HG02852 (cell line): ENCODE results near the gene COL6A5.
"Not testable (repeated sequence)": the region's sequence is repeated elsewhere in the genome, so short reads cannot be mapped to it uniquely, and the experiment has no call there.

Source experiments
- ATAC-seq: cut with Tn5 transposase; IDR thresholded peaks from one replicate; pipeline ENCODE4 v1.9.1; 2021; ENCODE audit warnings: mild to moderate bottlenecking, moderate library complexity; ENCODE audit not compliant: unreplicated experiment

The COL6A5 gene

DNA sequence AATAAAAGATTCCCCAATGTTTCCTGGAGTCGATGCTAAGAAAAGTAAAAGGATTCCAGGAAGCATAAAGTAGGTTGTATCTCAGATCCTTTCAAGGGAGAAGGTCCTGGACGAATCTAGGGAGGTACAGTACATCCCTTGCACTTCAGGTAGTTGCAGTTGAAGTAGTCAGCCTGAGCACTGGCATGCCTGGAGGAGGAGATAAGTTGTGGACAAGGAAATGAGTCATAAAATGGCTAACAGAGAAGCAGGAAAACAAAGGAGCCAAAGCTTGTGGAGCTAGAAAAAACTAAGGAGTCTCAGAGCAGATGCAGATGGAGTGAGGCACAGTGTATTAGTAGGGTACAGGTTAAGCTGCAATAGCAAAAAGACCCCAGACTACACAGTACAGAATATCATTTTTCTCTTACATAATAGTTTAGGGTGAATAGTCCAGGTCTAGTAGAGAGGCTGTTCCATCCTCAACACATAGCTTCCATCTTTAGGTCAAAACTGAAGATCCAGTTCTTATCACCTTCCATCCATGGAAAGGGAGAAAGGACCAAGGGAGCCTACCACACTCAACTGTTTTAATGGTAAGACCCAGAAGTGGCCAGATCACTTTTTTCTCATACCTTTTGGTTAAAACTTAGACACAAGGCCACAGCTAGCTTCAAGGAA, 41.3 kb downstream of the COL6A5 start:
- no peak for ATAC-seq

DNA sequence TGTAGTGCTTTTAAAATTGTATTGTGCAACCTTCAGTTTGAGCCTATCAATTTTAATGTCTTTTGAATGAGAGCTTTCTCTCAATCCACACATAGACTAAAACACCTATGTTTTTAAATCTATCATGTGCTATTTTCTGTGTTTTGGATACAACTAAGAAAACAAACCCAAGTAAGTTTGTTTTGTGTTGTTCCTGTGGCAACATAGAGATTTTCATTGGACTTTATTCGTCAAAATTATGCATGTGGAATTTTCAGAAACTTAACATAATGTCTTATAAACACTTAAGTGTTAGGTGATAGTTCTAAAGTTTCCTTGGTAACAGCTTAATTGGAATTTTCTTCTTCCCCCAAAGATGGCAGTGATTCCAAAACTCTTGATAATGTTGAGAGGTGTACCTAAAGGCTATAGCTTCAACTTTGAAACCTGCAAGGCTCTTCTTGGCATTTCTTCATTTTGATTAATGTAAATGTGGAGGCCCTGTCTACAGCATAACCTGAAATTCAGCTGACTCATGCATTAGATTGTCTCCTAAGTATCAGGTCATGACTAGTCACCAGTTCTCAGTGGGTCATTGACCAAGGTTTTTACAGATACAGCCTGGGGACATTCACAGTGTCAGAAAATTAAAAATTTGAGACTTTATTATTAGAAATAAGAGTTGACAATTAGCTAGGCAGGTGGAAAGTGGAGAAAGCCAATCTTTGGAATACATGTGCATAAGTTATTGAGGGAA, 44.4 kb downstream of the COL6A5 start:
- no peak for ATAC-seq

DNA sequence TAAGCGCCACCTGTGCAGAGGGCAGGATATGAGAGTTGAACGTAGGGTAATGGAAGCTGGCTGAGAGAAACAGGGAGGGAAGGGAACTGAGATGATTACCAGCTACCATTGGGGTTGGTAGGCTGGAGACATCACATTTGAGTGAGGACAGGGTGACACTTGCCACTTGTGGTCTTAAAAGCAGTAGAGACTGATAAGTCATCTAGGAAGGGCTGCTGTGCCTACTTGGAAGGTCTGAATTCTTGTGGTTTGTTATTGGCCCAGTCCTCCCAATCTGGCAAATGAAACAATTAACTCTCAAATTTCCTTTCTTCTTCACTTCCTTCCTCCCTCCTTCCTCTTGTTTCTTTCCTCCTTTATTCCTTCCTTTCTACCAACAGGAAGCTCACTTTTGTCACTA, 46.8 kb downstream of the COL6A5 start:
- no peak for ATAC-seq

DNA sequence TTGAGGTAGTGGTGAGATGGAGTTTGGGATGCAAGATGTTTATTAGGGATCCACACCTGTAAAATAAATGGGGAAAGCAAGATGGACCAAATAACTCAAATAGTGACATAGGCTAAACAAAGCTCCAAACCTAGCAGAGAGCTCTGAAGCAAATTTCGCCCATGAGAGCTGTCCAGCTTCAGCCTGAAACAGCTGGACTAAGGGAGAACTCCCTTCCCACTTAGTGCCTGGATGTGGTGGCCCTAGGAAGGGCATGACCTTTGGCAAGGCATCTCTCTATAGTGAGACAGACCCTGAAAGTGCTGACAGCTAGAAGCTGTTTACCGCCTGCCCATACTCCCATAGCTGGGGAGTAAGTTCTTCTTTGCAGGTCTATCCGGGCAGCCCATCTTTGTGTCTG, 48.1 kb downstream of the COL6A5 start:
- no peak for ATAC-seq

DNA sequence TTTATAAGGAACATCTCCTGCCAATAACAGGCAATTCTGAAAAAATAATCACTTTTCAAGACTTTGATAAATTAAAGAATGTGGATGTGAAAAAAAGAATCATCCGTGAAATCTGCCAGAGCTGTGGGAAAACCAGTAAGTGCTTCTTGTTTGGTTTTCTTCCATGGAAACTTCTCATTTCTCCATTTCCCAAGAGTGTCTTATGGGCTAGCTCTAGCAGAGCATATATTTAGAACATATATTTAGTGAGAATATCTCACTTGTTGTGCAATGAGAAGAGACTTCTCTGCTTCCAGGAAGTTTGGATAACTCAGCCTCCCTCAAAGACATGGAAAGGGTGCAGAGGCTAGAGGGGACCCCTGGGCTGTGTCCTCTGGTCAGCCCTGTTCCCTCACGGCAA, 49.9 kb downstream of the COL6A5 start:
- no peak for ATAC-seq

DNA sequence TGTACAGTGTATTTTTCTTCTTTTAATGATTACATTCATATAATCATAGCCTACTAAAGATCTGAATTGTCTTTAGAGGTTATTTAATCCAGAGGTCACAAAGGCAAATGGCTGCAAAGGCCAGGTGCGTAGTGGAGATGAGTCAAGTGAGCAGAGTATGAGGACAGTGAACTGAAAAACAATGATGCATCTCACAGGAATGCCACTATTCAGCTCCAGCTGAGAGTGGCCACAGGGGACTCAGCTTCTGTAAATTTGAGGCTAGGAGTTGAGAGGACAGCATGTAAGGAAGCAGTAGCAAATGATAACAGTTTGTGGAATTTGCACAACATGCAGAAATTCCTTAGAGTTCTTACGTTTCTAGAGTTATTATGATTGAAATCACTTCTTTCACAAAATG, 50.4 kb downstream of the COL6A5 start:
- ATAC-seq: no peak

DNA sequence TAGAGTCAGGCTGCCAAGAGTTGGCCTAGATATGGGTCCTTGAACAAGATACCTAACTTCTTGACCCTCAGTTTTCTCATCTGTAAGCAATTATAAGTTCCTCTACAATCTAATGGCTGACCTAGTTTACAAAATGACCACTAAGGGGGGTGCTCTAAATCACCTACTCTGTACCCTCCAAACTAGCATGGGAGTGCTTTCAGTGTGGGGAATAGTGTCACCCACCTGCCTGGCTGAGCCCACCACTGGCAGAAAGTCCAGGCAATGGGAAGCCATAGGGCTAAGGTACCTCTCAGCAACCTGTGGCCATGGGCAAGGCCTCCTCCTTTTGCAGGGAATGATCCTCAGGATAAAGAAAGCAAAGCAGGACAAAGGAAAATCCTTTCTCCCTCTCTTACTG, 58.9 kb downstream of the COL6A5 start:
- no peak for ATAC-seq

DNA sequence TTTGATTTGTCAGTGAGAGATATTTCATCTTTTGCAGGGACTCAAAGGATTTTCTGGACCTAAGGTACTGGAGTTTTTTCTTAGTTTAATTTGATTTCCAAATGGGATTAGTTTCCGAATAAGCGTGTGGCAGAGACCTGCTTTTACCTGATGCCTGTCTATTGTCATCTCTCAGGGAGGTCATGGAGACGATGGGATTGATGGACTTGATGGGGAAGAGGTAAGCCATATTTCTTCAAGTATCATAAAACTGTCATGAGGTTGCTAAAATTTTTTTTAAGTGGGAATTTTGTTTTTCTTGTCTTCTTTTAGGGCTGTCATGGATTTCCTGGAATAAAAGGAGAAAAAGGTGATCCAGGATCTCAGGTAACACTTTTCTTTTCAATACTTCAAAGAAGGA, 60.5 kb downstream of the COL6A5 start:
- no peak for ATAC-seq

DNA sequence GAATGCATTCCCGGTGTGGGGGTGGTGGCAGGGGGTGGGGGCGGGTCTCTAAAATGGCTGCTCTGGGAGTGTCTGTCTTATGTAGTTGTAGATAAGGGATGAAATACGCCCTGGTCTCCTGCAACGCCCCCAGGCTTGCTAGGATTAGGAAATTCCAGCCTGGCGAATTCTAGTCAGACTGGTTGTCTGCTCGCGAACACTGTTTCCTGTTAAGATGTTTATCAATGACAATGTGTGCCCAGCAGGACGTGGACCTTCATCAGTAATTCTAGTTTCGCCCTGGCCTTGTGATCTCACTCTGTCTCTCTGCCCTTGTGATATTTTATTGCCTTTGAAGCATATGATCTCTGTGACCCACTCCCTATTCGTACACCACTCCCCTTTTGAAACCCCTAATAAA, 62.8 kb downstream of the COL6A5 start:
- not testable (repeated sequence) for ATAC-seq

DNA sequence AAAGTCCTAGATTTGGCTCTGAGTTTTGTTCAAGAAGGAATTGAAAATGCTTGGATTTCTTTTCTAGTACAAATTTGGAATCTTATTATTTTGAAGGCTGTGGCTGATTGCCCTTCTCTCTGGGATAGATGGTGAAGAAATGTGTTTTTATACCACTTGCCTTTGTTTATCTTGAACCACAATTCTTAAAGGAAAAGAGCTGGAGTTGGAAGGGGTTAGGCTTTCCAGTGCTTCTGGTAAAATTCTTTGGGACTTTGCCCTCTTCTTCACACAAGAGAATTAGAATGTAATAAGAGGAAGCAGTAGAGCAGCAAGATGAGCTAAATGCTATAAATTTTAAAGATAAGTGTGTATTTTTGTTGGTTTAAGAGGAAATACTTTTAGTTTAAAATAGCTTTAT, 65.8 kb downstream of the COL6A5 start:
- ATAC-seq: no peak

DNA sequence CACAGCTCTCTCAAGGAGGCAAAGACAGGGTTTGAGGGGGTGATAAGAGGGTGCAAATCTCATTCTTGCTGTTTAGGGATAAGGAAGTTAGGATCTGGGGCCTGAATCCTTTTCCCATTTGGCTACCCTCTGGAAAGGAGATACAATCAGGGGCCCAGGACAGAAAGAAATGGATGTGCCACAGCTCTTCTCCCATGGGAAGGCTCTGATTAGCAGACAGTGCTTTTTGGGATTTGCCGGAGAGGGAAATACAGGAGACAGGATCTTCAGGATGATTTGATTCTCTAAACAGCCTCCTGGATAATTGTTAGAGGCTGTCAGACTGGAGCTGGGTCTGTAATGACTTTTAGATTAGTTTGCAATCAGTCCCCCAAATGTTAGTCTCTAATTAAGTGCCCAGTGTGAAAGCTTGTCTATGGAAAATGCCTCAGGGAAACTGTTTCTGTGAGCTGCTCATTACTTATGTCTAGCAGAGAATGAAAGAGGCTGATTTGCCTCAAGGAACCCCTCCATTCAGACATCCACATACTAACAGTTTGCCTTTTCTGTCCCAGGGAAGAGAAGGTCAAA, 67.6 kb downstream of the COL6A5 start:
- ATAC-seq: no peak

DNA sequence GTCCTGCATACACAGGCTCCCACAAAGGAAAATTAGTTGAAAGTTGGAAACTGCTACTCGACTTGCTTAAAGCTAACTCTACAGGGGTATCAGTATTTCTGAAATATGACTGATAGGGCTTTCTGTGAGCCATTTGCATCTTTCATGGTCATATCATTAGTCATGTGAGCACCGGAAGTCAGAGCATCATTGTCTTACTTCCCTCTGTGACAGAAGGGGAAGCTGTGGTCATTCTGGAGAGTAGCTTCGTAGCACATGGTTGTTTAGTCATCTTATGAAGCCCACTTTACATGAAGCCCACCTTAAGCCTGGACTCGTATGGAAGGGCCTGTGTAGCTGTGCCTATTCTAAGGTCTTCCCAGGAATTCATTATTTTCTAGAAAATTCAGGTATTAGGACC, 69.0 kb downstream of the COL6A5 start:
- ATAC-seq: no peak

DNA sequence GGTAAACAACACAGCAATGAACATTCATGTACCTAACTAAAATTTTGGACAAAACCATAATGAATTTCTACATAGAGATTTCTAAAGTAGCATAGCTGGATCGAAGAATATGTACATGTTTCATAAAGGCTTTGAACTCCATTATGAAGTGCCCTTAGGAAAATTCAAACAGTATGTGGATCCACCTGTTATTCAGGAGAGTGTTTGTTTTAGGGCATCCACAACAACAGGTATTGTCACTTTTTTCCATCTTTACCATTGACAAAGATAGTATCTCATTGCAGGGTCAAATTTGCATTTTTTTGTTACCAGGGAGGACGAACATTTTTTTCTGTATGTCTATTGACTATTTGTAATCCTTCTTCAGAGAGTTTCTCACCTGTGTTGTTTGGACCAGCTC, 75.0 kb downstream of the COL6A5 start:
- no peak for ATAC-seq

DNA sequence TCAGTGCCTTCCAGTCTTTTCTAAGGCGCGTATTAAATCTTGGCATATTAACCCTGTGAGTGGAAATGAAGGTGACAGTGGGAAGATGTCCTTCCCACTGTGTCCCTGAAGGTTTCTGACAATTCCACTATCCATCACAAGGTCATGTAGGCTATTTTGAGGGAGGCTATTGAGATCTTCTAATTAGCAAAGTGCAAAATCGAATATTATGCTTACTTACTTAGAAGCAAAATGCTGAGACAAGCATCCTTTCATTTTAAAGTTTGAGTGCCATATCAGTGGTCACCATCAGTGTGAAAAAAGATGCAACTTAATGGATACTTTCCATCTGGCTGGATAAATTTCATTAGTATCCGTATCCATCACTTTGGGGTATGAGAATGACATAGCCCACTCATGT, 77.6 kb downstream of the COL6A5 start:
- ATAC-seq: no peak

DNA sequence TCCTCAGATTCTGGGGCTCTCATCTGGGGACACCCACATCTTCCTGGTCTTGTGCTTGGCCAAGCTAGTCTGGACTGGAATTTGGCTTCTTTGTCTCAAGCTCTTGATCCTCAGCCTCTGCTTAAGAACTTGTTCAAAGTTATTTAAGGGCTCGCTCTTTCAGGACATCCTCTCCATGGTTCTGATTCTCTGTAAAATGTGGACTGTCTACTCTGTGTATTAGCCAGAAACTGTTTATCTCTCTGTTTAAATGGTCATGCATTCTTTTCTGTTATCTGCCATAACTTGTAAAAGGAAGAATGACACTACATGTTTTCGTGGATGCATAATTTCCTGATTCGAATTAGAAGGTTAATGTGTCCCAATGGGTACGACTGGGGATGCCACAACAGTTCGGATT, 79.4 kb downstream of the COL6A5 start:
- no peak for ATAC-seq

DNA sequence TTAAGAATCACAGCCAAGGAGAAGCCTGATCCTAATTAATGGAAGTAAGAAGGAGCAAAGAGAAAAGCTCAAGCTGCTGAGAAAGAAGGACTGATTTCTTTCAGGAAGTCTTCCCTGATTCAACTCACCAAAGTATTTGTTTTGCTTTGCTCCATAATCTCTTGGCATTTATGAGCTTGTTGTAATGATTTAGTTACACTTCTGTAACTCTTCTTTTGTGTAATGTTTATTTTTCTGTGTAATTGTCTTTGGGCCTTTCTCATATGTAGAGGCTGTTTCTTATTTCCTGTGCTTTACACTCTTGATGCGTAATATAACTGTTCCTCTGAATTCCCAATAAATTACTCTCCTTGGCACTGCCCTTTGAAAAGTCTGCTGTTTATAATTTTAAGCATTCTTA, 80.0 kb downstream of the COL6A5 start:
- no peak for ATAC-seq

DNA sequence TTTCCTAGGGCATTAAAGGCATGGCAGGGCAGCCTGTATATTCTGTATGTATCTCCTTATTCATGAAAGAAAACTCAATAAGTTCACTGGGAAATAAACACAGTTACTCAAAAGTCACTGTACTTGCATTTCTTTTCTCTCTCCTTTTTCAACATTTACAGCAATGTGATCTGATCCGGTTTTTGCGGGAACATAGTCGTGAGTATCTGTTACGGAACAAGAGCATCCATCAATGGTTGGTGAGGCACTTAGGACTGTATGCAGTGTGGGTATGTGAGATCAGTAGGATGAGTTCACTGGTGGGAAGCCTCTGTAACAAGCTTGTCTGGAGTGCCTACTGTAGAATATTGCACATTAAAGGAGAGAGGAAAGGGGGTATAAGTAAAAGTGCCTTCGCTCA, 80.7 kb downstream of the COL6A5 start:
- ATAC-seq: no peak

DNA sequence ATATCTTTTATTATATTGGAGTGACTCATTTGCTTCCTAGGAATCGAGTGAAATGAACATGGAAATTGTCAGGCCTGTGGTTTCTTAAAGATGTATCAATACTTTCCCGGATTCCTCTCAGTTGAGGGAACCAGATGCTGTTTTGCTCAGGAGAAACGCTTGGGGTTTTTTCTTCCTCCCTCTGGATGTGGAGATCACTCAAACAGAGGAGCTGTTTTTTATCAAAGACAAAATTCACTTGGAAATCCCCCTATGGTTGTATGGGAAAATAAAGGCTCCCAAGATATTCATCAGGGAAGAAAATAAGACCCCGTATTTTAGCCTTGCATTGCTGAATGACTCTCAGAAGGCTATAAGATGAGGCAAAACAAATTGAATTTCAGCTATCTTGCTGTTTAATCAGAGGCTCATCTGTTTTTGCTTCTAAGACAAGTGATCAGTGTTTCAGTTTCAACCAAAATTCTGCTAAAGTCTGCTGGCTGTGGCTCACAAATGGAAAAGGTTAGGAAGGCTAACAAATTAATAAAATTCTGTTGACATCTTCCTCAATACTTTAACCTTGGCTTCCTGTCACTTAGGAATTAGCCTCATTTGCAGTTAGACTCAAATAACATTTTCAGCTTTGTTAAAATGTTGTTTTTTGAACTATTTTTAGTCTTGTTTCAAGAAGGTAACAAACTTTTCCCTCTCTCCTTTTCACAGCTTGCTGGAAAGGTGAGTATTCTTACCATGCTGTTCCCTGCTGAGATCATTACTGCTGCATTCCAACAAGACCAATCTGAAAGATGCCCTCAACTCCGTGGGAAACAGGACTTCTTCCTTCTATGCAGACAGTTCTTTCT, 83.6 kb downstream of the COL6A5 start:
- no peak for ATAC-seq

DNA sequence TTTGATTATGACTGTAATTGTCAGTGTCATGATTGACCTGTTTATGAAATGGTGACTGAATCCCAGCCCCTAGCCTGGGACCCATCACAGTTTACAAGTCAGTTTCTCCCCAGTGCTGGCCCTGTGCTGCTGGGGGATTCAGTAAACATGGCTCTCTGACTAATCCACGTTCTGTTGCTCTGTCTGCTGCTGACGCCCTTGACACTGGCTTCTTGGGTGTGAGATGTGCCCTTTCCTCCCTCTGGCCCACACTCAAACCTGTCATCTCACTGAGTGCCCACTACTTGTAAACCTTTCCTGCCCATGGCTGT, 84.2 kb downstream of the COL6A5 start:
- no peak for ATAC-seq

DNA sequence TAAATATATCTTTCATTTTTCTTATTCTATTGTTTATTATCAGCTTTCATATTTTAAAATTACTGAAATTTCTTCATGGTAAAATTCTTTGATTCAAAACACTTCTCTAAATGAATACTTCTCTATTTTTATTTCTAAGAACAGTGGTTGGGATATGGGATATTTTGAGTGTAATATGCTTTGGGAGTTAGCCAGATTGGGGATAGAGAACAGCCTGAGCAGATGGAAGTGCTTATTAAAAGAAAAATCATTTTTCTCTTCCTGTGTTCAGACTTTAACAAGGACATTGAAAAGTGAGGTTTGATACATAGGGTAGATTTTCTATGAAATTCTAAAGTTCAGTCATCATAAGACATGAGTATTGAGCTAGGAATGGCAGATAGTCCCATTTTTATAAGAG, 84.8 kb downstream of the COL6A5 start:
- ATAC-seq: no peak

DNA sequence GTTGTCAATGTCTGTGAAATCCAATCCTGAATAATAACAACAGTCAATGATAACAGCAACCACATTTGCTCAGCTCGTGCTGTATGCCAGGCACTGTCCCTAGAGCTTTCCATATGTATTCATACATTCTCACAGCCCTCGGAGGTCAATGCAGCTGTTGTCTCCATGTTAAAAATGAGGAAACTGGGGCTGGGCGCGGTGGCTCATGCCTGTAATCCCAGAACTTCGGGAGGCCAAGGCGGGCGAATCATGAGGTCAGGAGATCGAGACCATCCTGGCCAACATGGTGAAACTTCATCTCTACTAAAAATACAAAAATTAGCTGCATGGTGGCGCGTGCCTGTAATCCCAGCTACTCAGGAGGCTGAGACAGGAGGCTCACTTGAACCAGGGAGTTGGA, 86.6 kb downstream of the COL6A5 start:
- not testable (repeated sequence) for ATAC-seq

DNA sequence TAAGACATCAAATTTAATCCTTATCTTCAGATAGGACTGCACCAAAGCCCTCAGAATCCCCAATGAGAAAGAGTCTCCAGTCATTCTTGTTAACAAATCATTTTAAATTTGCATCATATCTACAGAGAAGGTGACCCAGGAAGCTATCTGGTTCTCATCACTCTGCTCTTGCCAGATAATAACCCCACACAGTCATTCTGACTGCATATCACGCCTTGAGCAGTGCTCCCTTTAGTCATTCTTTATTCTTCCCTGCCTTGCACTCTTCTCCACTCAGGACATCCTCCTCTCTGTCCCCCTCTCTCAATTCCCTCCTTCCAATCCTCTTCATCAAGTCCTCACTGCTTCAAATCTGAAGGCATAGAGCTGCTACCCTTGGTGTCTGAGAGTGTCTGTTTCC, 87.8 kb downstream of the COL6A5 start:
- ATAC-seq: no peak
